Effector memory CD8-positive, alpha-beta T cell (primary cell): ENCODE measurements around the gene HLA-DQA2.
"Not testable (repeated sequence)": the region's sequence is repeated elsewhere in the genome, so short reads cannot be mapped to it uniquely, and the experiment has no call there.

Experiments used
- ATAC-seq: fragments of 150-1000 bp; cut with Tn5 transposase; replicated peaks from 2 replicates; pipeline ENCODE4 v1.10.0; 2021; ENCODE audit warnings: mild to moderate bottlenecking, moderate library complexity
- DNase-seq, 3 experiments: peaks; one replicate each; pipeline ENCODE4 v3.0.0; 2021
- H3K27ac Mint-ChIP-seq, 2 donors: one replicate each; pipeline ENCODE4 v1.8.0; 2022; ENCODE audit warnings: mild to moderate bottlenecking in 2 of 2, mixed read lengths in 2 of 2, moderate library complexity in 2 of 2
- H3K27me3 Mint-ChIP-seq, 2 donors: one replicate each; pipeline ENCODE4 v1.8.0; 2022; ENCODE audit warnings: mixed read lengths in 2 of 2
- H3K36me3 Mint-ChIP-seq: one replicate; pipeline ENCODE4 v1.8.0; 2022; ENCODE audit warnings: mild to moderate bottlenecking, moderate library complexity, mixed read lengths; ENCODE audit not compliant: insufficient read depth
- H3K4me1 Mint-ChIP-seq, 2 donors: one replicate each; pipeline ENCODE4 v1.8.0; 2022; ENCODE audit warnings: low read depth in 2 of 2, mixed read lengths in 2 of 2
- H3K4me3 Mint-ChIP-seq, 2 donors: one replicate each; pipeline ENCODE4 v1.8.0; 2022; ENCODE audit warnings: mild to moderate bottlenecking in 2 of 2, mixed read lengths in 2 of 2, moderate library complexity in 2 of 2
- H3K9me3 Mint-ChIP-seq, 2 donors: one replicate each; pipeline ENCODE4 v1.8.0; 2022; ENCODE audit warnings: mixed read lengths in 2 of 2

The HLA-DQA2 gene

DNA sequence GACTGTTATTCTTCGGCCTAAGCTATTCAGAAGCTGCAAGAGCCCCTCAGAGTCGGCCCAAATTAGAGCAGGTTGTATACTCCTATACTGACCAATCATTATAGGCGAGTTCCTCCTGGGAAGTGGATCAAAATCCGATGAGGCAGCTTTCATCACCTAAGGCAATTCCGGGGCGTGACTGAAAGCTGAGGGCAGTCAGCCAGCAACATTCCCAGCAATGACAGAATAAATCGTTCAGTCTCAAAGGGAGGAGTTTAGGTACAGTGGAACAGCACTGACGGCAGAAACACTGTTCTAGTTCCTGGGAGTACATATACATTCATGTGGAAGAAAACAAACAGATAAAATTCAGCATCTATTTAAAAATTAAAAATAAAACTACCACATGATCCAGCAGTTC, 11.4 kb downstream of the HLA-DQA2 start:
- H3K4me1 Mint-ChIP-seq: no peaks in the 10 kb centered on the region
- H3K36me3 Mint-ChIP-seq: no peaks in the 10 kb centered on the region
- DNase-seq: no peak
- no peak overlapping the region for H3K4me3 Mint-ChIP-seq
- no peaks in the 10 kb centered on the region for H3K9me3 Mint-ChIP-seq
- ATAC-seq: no peak
- no peak overlapping the region for H3K27ac Mint-ChIP-seq
- peaks cover 43 to 58% of the 10 kb centered on the region in 2 donors for H3K27me3 Mint-ChIP-seq

GRCh38 chr6:32759669-32760068, 18.5 kb downstream of the HLA-DQA2 start:
- no peaks in the 10 kb centered on the region for H3K36me3 Mint-ChIP-seq
- H3K4me1 Mint-ChIP-seq: no peaks in the 10 kb centered on the region
- DNase-seq: no peak
- no peak overlapping the region for H3K4me3 Mint-ChIP-seq
- H3K27me3 Mint-ChIP-seq: peaks cover 50 to 65% of the 10 kb centered on the region in 2 donors
- H3K27ac Mint-ChIP-seq: no peak overlapping the region
- H3K9me3 Mint-ChIP-seq: no peaks in the 10 kb centered on the region
- ATAC-seq: no peak

DNA sequence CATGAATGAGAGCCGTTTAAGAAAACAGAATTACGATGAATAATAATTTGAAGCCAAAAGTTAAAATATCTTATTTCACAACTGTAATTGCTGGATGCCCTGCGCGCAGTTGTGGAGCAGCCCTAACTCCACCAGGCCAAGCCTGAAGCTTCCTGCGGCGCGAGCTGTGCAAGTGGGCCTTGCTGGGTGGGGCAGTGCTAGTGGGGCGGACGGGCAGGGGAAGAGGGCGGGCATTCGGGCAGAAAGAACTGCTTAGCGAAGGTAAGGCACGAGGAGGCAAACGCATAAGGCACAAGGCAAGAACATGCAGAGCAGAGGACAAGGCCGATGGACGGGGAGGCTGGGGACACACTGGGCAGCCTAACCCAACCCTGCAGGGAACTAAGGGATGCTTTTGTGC, 19.9 kb downstream of the HLA-DQA2 start:
- DNase-seq (no peak), ATAC-seq (peak; percentile 81)
- Mint-ChIP-seq H3K4me3 (no peak overlapping the region), H3K36me3 (no peaks in the 10 kb centered on the region), H3K27ac (no peak overlapping the region), H3K9me3 (no peaks in the 10 kb centered on the region), H3K4me1 (no peaks in the 10 kb centered on the region), H3K27me3 (peaks cover 49 to 67% of the 10 kb centered on the region in 2 donors)

DNA sequence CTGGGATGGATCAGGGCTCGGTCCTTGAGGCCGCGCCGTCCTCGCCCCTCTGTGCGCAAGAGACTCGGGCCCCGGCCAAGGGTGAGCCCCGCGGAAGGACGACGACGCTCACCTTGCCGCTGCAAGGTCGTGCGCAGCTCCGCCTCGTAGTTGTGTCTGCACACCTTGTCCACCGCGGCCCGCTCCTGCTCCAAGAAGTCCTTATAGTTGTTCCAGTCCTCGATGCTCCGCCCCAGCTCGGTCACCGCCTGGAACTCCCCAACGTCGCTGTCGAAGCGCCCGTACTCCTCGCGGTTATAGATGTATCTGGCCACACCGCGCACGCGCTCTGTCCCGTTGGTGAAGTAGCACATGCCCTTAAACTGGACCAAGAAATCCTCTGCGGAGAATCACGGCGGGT, 20.4 kb downstream of the HLA-DQA2 start:
- Mint-ChIP-seq H3K27ac (no peak overlapping the region), H3K36me3 (no peaks in the 10 kb centered on the region), H3K4me1 (no peaks in the 10 kb centered on the region), H3K4me3 (no peak overlapping the region), H3K27me3 (peaks cover 54 to 68% of the 10 kb centered on the region in 2 donors), H3K9me3 (no peaks in the 10 kb centered on the region)
- no peak for DNase-seq
- ATAC-seq: no peak

GRCh38 chr6:32763421-32763820, 22.2 kb downstream of the HLA-DQA2 start, which contains the start of gene HLA-DQB2:
Gene HLA-DQB2, minus strand, starts transcription at chr6:32763532. Its CDS starts 62 bp downstream, at chr6:32763470.
- ATAC-seq (no peak), DNase-seq (no peak)
- Mint-ChIP-seq H3K4me1 (no peaks in the 10 kb centered on the region), H3K4me3 (no peak within 1 kb of the TSS), H3K36me3 (no peaks in the 10 kb centered on the region), H3K27ac (no peak within 1 kb of the TSS), H3K9me3 (no peaks in the 10 kb centered on the region), H3K27me3 (peaks cover 65 to 74% of the 10 kb centered on the region in 2 donors)

- no peak overlapping the region for H3K27ac Mint-ChIP-seq
- H3K4me1 Mint-ChIP-seq: no peaks in the 10 kb centered on the region
These were observed 22.9 kb downstream of the HLA-DQA2 start for GRCh38 chr6:32764048-32764447.

DNA sequence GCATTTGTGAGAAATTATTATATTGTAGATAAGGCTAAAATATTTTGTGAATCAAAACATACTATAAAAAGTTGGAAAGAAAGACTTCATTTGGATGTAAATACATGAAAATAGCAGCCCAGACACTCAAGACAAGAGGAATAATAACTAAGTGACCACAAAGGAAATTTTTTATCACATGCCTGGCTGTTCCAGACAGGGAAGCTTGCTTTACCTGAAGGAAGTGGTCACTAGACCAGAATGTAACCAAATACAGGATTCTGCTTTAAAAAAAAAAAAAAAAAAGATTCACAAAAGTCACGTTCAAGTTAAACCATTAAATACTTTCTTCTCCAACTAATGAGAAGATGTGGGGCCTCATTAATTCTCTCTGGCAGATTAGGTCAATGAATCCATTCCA, 31.5 kb downstream of the HLA-DQA2 start:
- H3K27me3 Mint-ChIP-seq: peaks cover 55 to 86% of the 10 kb centered on the region in 2 donors
- H3K4me1 Mint-ChIP-seq: no peaks in the 10 kb centered on the region
- H3K36me3 Mint-ChIP-seq: no peaks in the 10 kb centered on the region
- no peak for DNase-seq
- no peak overlapping the region for H3K4me3 Mint-ChIP-seq
- no peak overlapping the region for H3K27ac Mint-ChIP-seq
- H3K9me3 Mint-ChIP-seq: no peaks in the 10 kb centered on the region
- ATAC-seq: no peak

More at GRCh38 chr6:32764048-32764447, 22.9 kb downstream of the HLA-DQA2 start:
- Mint-ChIP-seq H3K36me3 (no peaks in the 10 kb centered on the region), H3K9me3 (no peaks in the 10 kb centered on the region), H3K4me3 (no peak overlapping the region), H3K27me3 (peaks cover 65 to 81% of the 10 kb centered on the region in 2 donors)
- no peak for DNase-seq
- ATAC-seq: no peak

- DNase-seq (no peak), ATAC-seq (no peak)
- no peak overlapping the region for H3K27ac Mint-ChIP-seq
These were observed 33.2 kb downstream of the HLA-DQA2 start for GRCh38 chr6:32774426-32774825.

GRCh38 chr6:32775071-32775470, 33.9 kb downstream of the HLA-DQA2 start:
- ATAC-seq: no peak
- H3K9me3 Mint-ChIP-seq: no peaks in the 10 kb centered on the region
- no peaks in the 10 kb centered on the region for H3K4me1 Mint-ChIP-seq
- peaks cover 45 to 80% of the 10 kb centered on the region in 2 donors for H3K27me3 Mint-ChIP-seq
- no peaks in the 10 kb centered on the region for H3K36me3 Mint-ChIP-seq
- H3K27ac Mint-ChIP-seq: no peak overlapping the region
- no peak for DNase-seq
- H3K4me3 Mint-ChIP-seq: no peak overlapping the region

More at GRCh38 chr6:32774426-32774825, 33.2 kb downstream of the HLA-DQA2 start:
- H3K4me1 Mint-ChIP-seq: no peaks in the 10 kb centered on the region
- no peaks in the 10 kb centered on the region for H3K36me3 Mint-ChIP-seq
- no peaks in the 10 kb centered on the region for H3K9me3 Mint-ChIP-seq
- peaks cover 51 to 81% of the 10 kb centered on the region in 2 donors for H3K27me3 Mint-ChIP-seq
- H3K4me3 Mint-ChIP-seq: no peak overlapping the region

GRCh38 chr6:32779036-32779435, 37.8 kb downstream of the HLA-DQA2 start:
- Mint-ChIP-seq H3K27ac (no peak overlapping the region), H3K27me3 (peaks cover 43 to 73% of the 10 kb centered on the region in 2 donors)

GRCh38 chr6:32782923-32783322, 41.7 kb downstream of the HLA-DQA2 start:
- not testable (repeated sequence) for ATAC-seq, H3K4me3 Mint-ChIP-seq, H3K9me3 Mint-ChIP-seq, DNase-seq, H3K36me3 Mint-ChIP-seq, H3K27ac Mint-ChIP-seq, H3K4me1 Mint-ChIP-seq
- H3K27me3 Mint-ChIP-seq: peaks cover 47 to 61% of the 10 kb centered on the region in 2 donors

More at GRCh38 chr6:32779036-32779435, 37.8 kb downstream of the HLA-DQA2 start:
- no peaks in the 10 kb centered on the region for H3K4me1 Mint-ChIP-seq
- H3K4me3 Mint-ChIP-seq: no peak overlapping the region
- H3K9me3 Mint-ChIP-seq: no peaks in the 10 kb centered on the region
- H3K36me3 Mint-ChIP-seq: no peaks in the 10 kb centered on the region
- DNase-seq (no peak), ATAC-seq (no peak)

DNA sequence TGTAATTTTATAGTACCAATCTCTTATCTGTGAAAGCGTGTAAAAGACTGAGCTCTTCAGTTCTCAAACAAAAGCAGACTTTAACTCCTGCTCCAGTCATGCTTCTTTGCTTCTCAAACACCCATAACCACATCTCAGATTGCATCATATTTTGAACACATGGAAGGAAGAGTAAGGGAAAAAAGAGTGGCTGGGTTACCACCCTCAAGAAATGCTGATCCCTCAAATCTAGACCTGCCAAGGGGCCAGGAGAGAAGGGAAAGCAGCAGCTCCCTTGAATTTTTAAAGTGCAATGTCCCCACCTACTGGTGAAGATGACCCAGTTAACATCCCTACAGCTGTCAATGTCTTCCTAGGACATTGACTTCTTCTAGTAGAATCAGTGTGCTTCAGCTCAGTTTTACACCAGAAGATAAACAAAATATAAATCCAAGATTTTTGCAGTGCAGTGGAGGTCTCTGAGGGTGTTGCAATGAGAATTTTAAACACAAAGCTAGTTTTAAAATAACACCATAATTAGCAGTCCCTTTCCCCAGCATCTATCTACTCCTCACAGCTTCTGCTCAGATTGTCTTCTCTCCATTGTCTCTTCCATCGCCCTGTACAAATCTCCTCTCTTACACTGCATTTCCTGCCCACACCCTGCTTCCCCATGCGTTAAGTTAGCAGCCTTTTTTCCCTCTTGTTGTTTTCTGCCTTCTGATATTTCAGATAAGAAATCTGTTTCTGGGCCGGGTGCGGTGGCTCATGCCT, 44.8 kb downstream of the HLA-DQA2 start:
- Mint-ChIP-seq H3K27ac (no peak overlapping the region), H3K36me3 (no peaks in the 10 kb centered on the region), H3K4me3 (no peak overlapping the region), H3K9me3 (no peaks in the 10 kb centered on the region), H3K4me1 (no peaks in the 10 kb centered on the region), H3K27me3 (peaks cover 58 to 63% of the 10 kb centered on the region in 2 donors)
- peak; percentile 68 for ATAC-seq
- peak; percentile 27 to 34 (median 31) for DNase-seq

GRCh38 chr6:32790306-32790705, 49.1 kb downstream of the HLA-DQA2 start:
- Mint-ChIP-seq H3K4me3 (no peak overlapping the region), H3K27ac (no peak overlapping the region), H3K4me1 (no peaks in the 10 kb centered on the region), H3K9me3 (no peaks in the 10 kb centered on the region), H3K27me3 (peaks cover 87 to 93% of the 10 kb centered on the region in 2 donors), H3K36me3 (no peaks in the 10 kb centered on the region)
- ATAC-seq (no peak), DNase-seq (no peak)

DNA sequence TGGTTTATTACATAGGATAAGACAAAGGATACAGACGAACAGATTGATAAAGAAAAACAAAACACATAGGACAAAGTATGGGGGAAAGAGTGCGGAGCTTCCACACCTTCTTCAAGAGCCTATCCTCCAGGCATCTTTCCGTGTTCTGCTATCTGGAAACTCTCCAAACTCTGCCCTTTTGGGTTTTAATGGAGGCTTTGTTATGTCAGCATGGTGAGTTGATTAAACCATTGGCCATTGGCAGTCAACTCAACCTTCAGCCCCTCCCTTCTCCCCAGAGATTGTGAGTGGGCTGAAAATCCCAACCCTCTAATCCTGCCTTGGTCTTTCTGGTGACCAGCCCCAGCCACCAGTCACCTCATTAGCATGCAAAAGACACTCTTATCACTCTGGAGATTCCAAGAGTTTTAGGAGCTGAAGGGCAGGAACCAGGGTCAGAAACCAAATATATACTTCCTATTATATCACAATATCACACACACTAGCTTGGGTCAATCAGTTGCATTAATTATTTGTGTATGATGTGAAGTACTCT, 51.8 kb downstream of the HLA-DQA2 start:
- Mint-ChIP-seq H3K27ac (no peak overlapping the region), H3K36me3 (peaks cover 5% of the 10 kb centered on the region), H3K27me3 (peaks cover 83 to 93% of the 10 kb centered on the region in 2 donors), H3K9me3 (no peaks in the 10 kb centered on the region), H3K4me3 (no peak overlapping the region), H3K4me1 (peaks cover 3 to 12% of the 10 kb centered on the region in 2 donors)
- ATAC-seq (no peak), DNase-seq (no peak)
